22Rv1 (cell line): ENCODE results near the gene UGT1A5.
"Not testable (repeated sequence)": the region's sequence is repeated elsewhere in the genome, so short reads cannot be mapped to it uniquely, and the experiment has no call there.

Experiments used
- H3K27ac ChIP-seq: fragments of 450-650 bp; 2 replicates; pipeline ENCODE4 v1.5.1; 2017
- ZFX ChIP-seq: fragments of 450-650 bp; IDR thresholded peaks from 2 replicates; pipeline ENCODE4 v1.6.1; 2017; ENCODE audit warnings: antibody characterized with exemption, borderline replicate concordance
- TF ChIP-seq, protein P1 (sequence below): fragments of 450-650 bp; IDR thresholded peaks from 2 replicates; pipeline ENCODE4 v1.5.1; 2017; ENCODE audit warnings: mild to moderate bottlenecking

The UGT1A5 gene

GRCh38 chr2:233747283-233747544 is 34.5 kb downstream of the UGT1A5 start:
- no peak for TF ChIP-seq ZFX
- TF ChIP-seq, protein P1, sequence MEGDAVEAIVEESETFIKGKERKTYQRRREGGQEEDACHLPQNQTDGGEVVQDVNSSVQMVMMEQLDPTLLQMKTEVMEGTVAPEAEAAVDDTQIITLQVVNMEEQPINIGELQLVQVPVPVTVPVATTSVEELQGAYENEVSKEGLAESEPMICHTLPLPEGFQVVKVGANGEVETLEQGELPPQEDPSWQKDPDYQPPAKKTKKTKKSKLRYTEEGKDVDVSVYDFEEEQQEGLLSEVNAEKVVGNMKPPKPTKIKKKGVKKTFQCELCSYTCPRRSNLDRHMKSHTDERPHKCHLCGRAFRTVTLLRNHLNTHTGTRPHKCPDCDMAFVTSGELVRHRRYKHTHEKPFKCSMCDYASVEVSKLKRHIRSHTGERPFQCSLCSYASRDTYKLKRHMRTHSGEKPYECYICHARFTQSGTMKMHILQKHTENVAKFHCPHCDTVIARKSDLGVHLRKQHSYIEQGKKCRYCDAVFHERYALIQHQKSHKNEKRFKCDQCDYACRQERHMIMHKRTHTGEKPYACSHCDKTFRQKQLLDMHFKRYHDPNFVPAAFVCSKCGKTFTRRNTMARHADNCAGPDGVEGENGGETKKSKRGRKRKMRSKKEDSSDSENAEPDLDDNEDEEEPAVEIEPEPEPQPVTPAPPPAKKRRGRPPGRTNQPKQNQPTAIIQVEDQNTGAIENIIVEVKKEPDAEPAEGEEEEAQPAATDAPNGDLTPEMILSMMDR: no peak
- peak overlapping the region; percentile 77; the same call in 1 of the 2 replicates for H3K27ac ChIP-seq

DNA sequence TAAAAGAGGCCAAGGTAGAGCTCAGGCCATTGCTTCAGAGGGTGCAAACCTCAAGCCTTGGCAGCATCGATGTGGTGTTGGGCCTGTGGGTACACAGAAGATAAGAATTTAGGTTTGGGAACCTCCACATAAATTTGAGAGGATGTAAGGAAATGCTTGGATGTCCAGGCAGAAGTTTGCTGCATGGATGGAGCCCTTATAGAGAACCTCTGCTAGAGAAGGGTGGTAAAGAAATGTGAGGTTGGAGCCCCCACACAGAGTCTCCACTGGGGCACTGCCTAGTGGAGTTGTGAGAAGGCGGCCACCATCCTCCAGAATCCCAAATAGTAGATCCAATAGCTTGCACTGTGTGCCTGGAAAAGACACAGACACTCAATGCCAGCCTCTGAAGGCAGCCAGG is 38.0 kb downstream of the UGT1A5 start:
- not testable (repeated sequence) for H3K27ac ChIP-seq

- not testable (repeated sequence) for H3K27ac ChIP-seq
Measured at GRCh38 chr2:233751212-233752009, 38.7 kb downstream of the UGT1A5 start.

DNA sequence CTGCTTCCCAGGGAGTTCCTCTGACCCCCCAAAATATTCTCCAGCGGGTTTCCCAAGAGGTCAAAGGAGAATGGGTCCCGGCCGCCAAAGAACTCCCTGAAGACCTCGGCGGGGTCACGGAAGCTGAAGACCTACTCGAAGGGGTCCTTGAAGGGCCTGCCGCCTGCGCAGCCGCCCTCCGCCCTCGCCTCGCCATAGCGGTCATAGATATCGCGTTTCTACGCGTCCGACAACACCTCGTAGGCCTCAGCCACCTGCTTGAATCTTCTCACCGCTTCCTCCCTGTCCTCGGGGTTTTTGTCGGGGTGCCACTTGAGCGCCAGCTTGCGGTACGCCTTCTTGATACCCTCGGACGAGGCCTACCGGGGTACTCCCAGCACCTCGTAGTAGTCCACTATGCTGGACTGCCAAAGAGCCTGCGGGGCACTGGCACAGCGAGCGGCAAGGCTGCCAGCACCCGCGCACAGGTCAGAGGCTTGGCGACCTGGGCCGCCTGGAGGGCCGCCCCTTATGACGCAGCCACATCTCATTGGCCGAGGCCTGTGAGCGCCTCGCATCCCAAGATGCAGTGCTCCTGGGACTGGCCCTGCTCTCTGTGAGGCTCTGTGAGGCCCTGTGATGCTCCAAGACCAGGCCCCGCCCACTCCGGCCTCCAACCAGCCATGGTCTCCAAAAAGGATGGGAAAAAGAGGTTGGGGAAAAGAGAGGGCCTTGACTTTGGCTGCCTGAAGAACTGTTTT is 42.3 kb downstream of the UGT1A5 start:
- TF ChIP-seq, protein P1: no peak
- no peak for TF ChIP-seq ZFX
- H3K27ac ChIP-seq: no peak overlapping the region

DNA sequence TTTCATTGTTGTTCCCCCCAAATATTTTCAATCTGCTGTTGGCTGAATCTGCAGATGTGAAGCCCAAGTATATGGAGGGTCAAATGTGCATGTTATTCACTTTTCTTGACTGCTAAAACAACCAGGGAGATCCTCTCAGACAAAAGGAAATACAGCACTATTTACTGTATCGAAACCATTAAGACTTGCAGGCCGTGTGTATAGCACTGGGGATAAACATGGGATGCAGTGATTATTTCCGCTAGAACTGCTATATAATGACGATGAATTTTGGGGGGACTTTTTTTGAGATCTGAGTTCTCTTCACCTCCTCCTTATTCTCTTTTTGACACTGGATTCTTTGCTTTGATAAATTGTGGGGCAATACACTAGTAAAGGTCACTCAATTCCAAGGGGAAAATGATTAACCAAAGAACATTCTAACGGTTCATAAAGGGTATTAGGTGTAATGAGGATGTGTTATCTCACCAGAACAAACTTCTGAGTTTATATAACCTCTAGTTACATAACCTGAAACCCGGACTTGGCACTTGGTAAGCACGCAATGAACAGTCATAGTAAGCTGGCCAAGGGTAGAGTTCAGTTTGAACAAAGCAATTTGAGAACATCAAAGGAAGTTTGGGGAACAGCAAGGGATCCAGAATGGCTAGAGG is 43.8 kb downstream of the UGT1A5 start:
- TF ChIP-seq, protein P1: no peak
- TF ChIP-seq ZFX: no peak
- peak overlapping the region; percentile 42; the same call in 1 of the 2 replicates for H3K27ac ChIP-seq

GRCh38 chr2:233758141-233758540 is 45.4 kb downstream of the UGT1A5 start:
- peak overlapping the region; percentile 22; the same call in 1 of the 2 replicates for H3K27ac ChIP-seq
- TF ChIP-seq, protein P1: no peak
- no peak for TF ChIP-seq ZFX

DNA sequence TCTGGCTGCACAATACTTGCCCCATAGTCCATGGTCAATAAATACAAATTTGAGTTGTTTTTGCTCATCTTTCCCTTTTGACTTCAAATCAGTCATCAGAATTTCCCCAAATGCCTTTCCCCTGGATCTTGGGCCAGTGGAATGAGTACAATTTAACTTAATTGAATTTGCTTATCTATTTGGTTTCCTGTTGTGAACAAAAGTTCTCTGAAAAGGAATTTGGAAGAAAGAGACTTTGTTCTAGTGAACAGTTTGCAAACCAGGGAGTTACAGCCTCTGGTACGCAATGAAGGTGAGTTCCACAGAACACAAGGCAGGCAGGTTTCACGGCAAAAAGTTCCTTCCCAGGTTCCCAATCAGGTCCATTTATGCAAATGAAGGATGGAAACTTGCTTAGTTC is 46.1 kb downstream of the UGT1A5 start:
- TF ChIP-seq ZFX: no peak
- H3K27ac ChIP-seq: peak overlapping the region; percentile 70

- TF ChIP-seq ZFX: no peak
- TF ChIP-seq, protein P1: no peak
- peak within 1 kb of the TSS; percentile 70 for H3K27ac ChIP-seq
Measured at GRCh38 chr2:233760043-233760442, 47.3 kb downstream of the UGT1A5 start, which contains the start of gene UGT1A1. TSS of gene UGT1A1 (plus strand) at chr2:233760270. CDS start at chr2:233760288, 18 bp downstream.
